SK-N-SH treated with all-trans-retinoic acid at 6 μM for 48 hours (cell line): ENCODE measurements around the gene ZNF624.

Experiments
- ZC3H10 ChIP-seq: fragments of 250-450 bp; sonication (Bioruptor Pico); IDR thresholded peaks from 2 replicates; pipeline ENCODE4 v1.5.1; 2021; ENCODE audit warnings: mild to moderate bottlenecking, moderate library complexity
- ZNF70 ChIP-seq: fragments of 450-650 bp; formaldehyde crosslinking; IDR thresholded peaks from 2 replicates; pipeline ENCODE4 v1.5.0; 2020; ENCODE audit warnings: mild to moderate bottlenecking, moderate library complexity

ZNF624 gene

GRCh38 chr17:16573466-16573865, 80.2 kb downstream of the ZNF624 start (continued):
- TF ChIP-seq ZC3H10 (CRISPR knock-in tag) (no peak), ZNF70 (CRISPR knock-in tag) (no peak)
